RWPE2 (cell line): Measurements from ENCODE around the gene ATP13A2.

Source experiments
- ATAC-seq: fragments of 200-7000 bp; cut with Tn5 transposase; 3 replicates; pipeline ENCODE4 v1.9.1; 2021; ENCODE audit warnings: low read depth
- DNase-seq: peaks from one replicate; pipeline ENCODE4 v3.0.0-alpha.2; 2020; ENCODE audit warnings: low spot score
- H3K27ac ChIP-seq: fragments of 450-650 bp; 2 replicates; pipeline ENCODE4 v1.5.1; 2017; ENCODE audit warnings: mild to moderate bottlenecking; ENCODE audit not compliant: poor library complexity, severe bottlenecking
- H3K27me3 ChIP-seq: fragments of 250-450 bp; sonication (Bioruptor Pico); 2 replicates; pipeline ENCODE4 v1.5.1; 2021; ENCODE audit warnings: mild to moderate bottlenecking, moderate library complexity; ENCODE audit not compliant: insufficient read depth, poor library complexity, severe bottlenecking
- H3K36me3 ChIP-seq: fragments of 250-450 bp; sonication (Bioruptor Pico); 2 replicates; pipeline ENCODE4 v1.5.1; 2020; ENCODE audit warnings: low read depth, mild to moderate bottlenecking, moderate library complexity
- H3K4me1 ChIP-seq: fragments of 250-450 bp; sonication (Bioruptor Pico); 2 replicates; pipeline ENCODE4 v1.5.1; 2021; ENCODE audit warnings: mild to moderate bottlenecking, moderate library complexity; ENCODE audit not compliant: insufficient read depth, poor library complexity, severe bottlenecking
- H3K4me3 ChIP-seq: fragments of 250-450 bp; sonication (Bioruptor Pico); 2 replicates; pipeline ENCODE4 v1.5.1; 2021; ENCODE audit warnings: mild to moderate bottlenecking, moderate library complexity; ENCODE audit not compliant: severe bottlenecking
- H3K9me3 ChIP-seq: fragments of 250-450 bp; sonication (Bioruptor Pico); 2 replicates; pipeline ENCODE4 v1.5.1; 2021; ENCODE audit warnings: mild to moderate bottlenecking, moderate library complexity; ENCODE audit not compliant: severe bottlenecking
- CTCF ChIP-seq: fragments of 450-650 bp; IDR thresholded peaks from one replicate; pipeline ENCODE4 v1.5.1; 2017; ENCODE audit warnings: mild to moderate bottlenecking, moderate library complexity; ENCODE audit not compliant: poor library complexity, severe bottlenecking

ATP13A2 gene

GRCh38 chr1:17011439-17012307 is at the start of gene ATP13A2:
ATP13A2 (minus strand) TSS chr1:17011928; CDS start chr1:17011738, 190 bp downstream.
- DNase-seq = peak; percentile 87
- H3K27ac ChIP-seq = peak within 1 kb of the TSS; percentile 31
- no peak for TF ChIP-seq CTCF
- no peaks in the 10 kb centered on the region for H3K9me3 ChIP-seq
- no peaks in the 10 kb centered on the region for H3K27me3 ChIP-seq
- ATAC-seq = peak; percentile 93
- H3K36me3 ChIP-seq = no peaks in the 10 kb centered on the region
- peak within 1 kb of the TSS; percentile 94 for H3K4me3 ChIP-seq
- peaks cover 13% of the 10 kb centered on the region for H3K4me1 ChIP-seq

GRCh38 chr1:17061486-17061885 is 49.8 kb upstream of the ATP13A2 start:
- no peak overlapping the region for H3K4me3 ChIP-seq
- ATAC-seq = no peak

GRCh38 chr1:17060306-17060749 is 48.6 kb upstream of the ATP13A2 start:
- Histone ChIP-seq H3K4me3 (no peak overlapping the region), H3K27me3 (no peaks in the 10 kb centered on the region), H3K4me1 (peaks cover 6% of the 10 kb centered on the region), H3K9me3 (peaks cover 6% of the 10 kb centered on the region), H3K36me3 (no peaks in the 10 kb centered on the region; the same call in 1 of the 2 replicates), H3K27ac (no peak overlapping the region)
- no peak for DNase-seq
- no peak for TF ChIP-seq CTCF
- no peak for ATAC-seq

More at GRCh38 chr1:17061486-17061885, 49.8 kb upstream of the ATP13A2 start:
- TF ChIP-seq CTCF = no peak
- peaks cover 6% of the 10 kb centered on the region for H3K4me1 ChIP-seq
- no peaks in the 10 kb centered on the region; the same call in 1 of the 2 replicates for H3K36me3 ChIP-seq
- no peaks in the 10 kb centered on the region for H3K27me3 ChIP-seq
- H3K27ac ChIP-seq = no peak overlapping the region
- H3K9me3 ChIP-seq = peaks cover 6% of the 10 kb centered on the region
- DNase-seq = no peak

- no peaks in the 10 kb centered on the region; the same call in 1 of the 2 replicates for H3K36me3 ChIP-seq
- peak; percentile 91 for ATAC-seq
- DNase-seq = no peak
- peaks cover 6% of the 10 kb centered on the region for H3K4me1 ChIP-seq
- peak; percentile 78 for TF ChIP-seq CTCF
- H3K9me3 ChIP-seq = peaks cover 3% of the 10 kb centered on the region
- no peak overlapping the region for H3K27ac ChIP-seq
- no peaks in the 10 kb centered on the region for H3K27me3 ChIP-seq
- no peak overlapping the region for H3K4me3 ChIP-seq
These were observed 47.9 kb upstream of the ATP13A2 start for GRCh38 chr1:17059391-17060305.
